Spleen (tissue), 11 donors: Measurements from ENCODE around the gene PRELID3B. TPM values are rescaled to one million over a fixed set of nuclear protein-coding genes. Genes with fewer than 3 reads are reported as not detected.

Source experiments
- DNase-seq: peaks from one replicate; pipeline ENCODE4 v3.0.0-alpha.2; 2020
- H3K27ac ChIP-seq, 8 donors: fragments of 200-600 bp; sonication (generic) in 7 of 8; 1 replicate in 4 of 8; 2 replicates in 4 of 8; pipeline versions ENCODE4 v1.5.0 to v1.8.0; 2016 to 2021; ENCODE audit warnings: inconsistent platforms in 4 of 8, mild to moderate bottlenecking in 4 of 8, moderate library complexity in 1 of 8
- H3K27me3 ChIP-seq, 7 donors: fragments of 200-600 bp; sonication (generic) in 6 of 7; replicated peaks in 1 of 7; 1 replicate in 4 of 7; 2 replicates in 3 of 7; pipeline versions ENCODE4 v1.5.0 to v1.8.0; 2016 to 2021; ENCODE audit warnings: inconsistent platforms in 3 of 7, mild to moderate bottlenecking in 1 of 7
- H3K36me3 ChIP-seq, 6 donors: fragments of 200-600 bp; sonication (generic) in 5 of 6; 1 replicate in 4 of 6; 2 replicates in 2 of 6; pipeline versions ENCODE4 v1.5.0 to v1.8.0; 2016 to 2021; ENCODE audit warnings: inconsistent platforms in 2 of 6
- H3K4me1 ChIP-seq, 6 donors: fragments of 200-600 bp; sonication (generic) in 5 of 6; 1 replicate in 3 of 6; 2 replicates in 3 of 6; pipeline versions ENCODE4 v1.5.0 to v1.8.0; 2016 to 2021; ENCODE audit warnings: inconsistent platforms in 3 of 6
- H3K4me3 ChIP-seq, 8 donors: fragments of 200-600 bp; sonication (generic) in 7 of 8; 1 replicate in 4 of 8; 2 replicates in 4 of 8; pipeline versions ENCODE4 v1.5.0 to v1.8.0; 2016 to 2021; ENCODE audit warnings: inconsistent platforms in 4 of 8, mild to moderate bottlenecking in 4 of 8, moderate library complexity in 2 of 8
- H3K9me3 ChIP-seq, 8 donors: fragments of 200-600 bp; sonication (generic) in 7 of 8; 1 replicate in 4 of 8; 2 replicates in 4 of 8; pipeline versions ENCODE4 v1.5.0 to v1.8.0; 2016 to 2021; ENCODE audit warnings: inconsistent platforms in 4 of 8
- CTCF ChIP-seq, 11 experiments: fragments of 200-600 bp in 7 of 11; fragments of 450-650 bp in 4 of 11; sonication (generic) in 4 of 11; IDR thresholded peaks in 8 of 11; conservative IDR thresholded peaks in 3 of 11; 1 replicate in 7 of 11; 2 replicates in 4 of 11; pipeline versions ENCODE4 v1.4.0 to v1.8.0; 2016 to 2021; ENCODE audit warnings: antibody characterized with exemption in 11 of 11, inconsistent platforms in 4 of 11, mild to moderate bottlenecking in 1 of 11
- POLR2A ChIP-seq, 3 donors: fragments of 450-650 bp; IDR thresholded peaks; one replicate each; pipeline ENCODE4 v1.5.1; 2017; ENCODE audit warnings: antibody characterized with exemption in 3 of 3, mild to moderate bottlenecking in 1 of 3
- POLR2AphosphoS5 ChIP-seq, 3 donors: sonication (generic); formaldehyde crosslinking; IDR thresholded peaks; one replicate each; pipeline ENCODE4 v1.5.1; 2017; ENCODE audit warnings: antibody characterized with exemption in 3 of 3
- WGBS, 5 donors: extraction: QIAGEN DNeasy Blood & Tissue Kit in 3 of 5; methylation state at CpG; one replicate each; pipeline versions ENCODE4 v1.1.5 to v1.1.7; 2013 to 2018; 5-methylcytosine and 5-hydroxymethylcytosine counted together
- intact Hi-C: fragments of 100-400 bp; cut with DNase I; formaldehyde crosslinking; loops from one replicate; pipeline ENCODE4 v1.15.0; 2023; ENCODE audit warnings: low total_unique reads
- polyA plus RNA-seq, 3 donors: library from polyadenylated mRNA; stranded (reverse); fragments of 200-250 nt; gene quantifications; one replicate each; pipeline ENCODE4 v1.2.1, GENCODE V29; 2013
- total RNA-seq, 7 donors: library from RNA; depleted of rRNA in 3 of 7; stranded (reverse); fragments of >200 nt in 3 of 7; fragmentation: NEBNext Ultra II Directional in 4 of 7; extraction: Animal tissue kit (Norgen Biotek cat#: 25700) in 4 of 7; gene quantifications; one replicate each; pipeline versions ENCODE4 v1.1.0 to v1.2.1, GENCODE V29; 2016 to 2021
- donor health status: healthy with polysubstance abuse.
- donor health status: DM: no; HTN: no; CAD: no; lungs with moderate emphysema.
- donor health status: DM: no; HTN: no; CAD: no.
- donor health status: Bipolar disorder and iron deficiency.
- donor health status: healthy.
- donor health status: DM: no; HTN: no; CAD: no.
- donor health status: DM: yes; HTN: yes; CAD: no.

PRELID3B gene
- total and polyA plus RNA-seq, 10 donors = 20.6 to 46.8 (median 40.5) TPM

DNA sequence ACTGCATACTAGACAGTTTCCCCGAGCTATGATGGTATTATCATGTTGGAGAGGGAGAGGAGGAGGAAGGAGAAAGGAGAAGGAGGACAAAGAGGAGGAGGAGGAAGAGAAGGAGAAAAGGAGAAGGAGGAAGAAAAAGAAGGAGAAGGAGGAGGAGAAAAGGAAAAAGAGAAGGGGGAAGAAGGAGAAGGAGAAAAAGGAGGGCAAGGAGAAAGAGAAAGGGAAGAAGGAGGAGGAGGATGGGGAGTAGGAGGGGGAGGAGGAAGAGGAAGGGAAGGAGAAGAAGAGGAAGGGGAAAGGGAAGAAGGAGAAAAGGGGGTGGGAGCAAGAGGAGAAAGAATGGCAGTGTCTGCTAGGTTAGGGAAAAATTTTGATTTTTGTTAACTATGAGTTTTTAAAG is 35.1 kb upstream of the PRELID3B start:
- peaks cover 0 to 7% (median 0%) of the 10 kb centered on the region in 6 donors for H3K4me1 ChIP-seq
- H3K9me3 ChIP-seq = no peaks in the 10 kb centered on the region
- intact Hi-C loops = no loop called here
- H3K4me3 ChIP-seq = no peak overlapping the region
- H3K27me3 ChIP-seq = peaks cover 0 to 4% (median 0%) of the 10 kb centered on the region in 7 donors
- H3K36me3 ChIP-seq = no peaks in the 10 kb centered on the region
- TF ChIP-seq POLR2A (IDR thresholded peaks at IDR 0.05) (no peak), POLR2AphosphoS5 (IDR thresholded peaks at IDR 0.05) (no peak), CTCF (IDR thresholded peaks at IDR 0.05 in 8 of 11, conservative IDR thresholded peaks at IDR 0.05 in 3 of 11) (no peak)
- WGBS, 5 donors = 38 to 53% (median 40%) methylated on average over 1 of the region's 1 CpG
- H3K27ac ChIP-seq = no peak overlapping the region
- DNase-seq = no peak

DNA sequence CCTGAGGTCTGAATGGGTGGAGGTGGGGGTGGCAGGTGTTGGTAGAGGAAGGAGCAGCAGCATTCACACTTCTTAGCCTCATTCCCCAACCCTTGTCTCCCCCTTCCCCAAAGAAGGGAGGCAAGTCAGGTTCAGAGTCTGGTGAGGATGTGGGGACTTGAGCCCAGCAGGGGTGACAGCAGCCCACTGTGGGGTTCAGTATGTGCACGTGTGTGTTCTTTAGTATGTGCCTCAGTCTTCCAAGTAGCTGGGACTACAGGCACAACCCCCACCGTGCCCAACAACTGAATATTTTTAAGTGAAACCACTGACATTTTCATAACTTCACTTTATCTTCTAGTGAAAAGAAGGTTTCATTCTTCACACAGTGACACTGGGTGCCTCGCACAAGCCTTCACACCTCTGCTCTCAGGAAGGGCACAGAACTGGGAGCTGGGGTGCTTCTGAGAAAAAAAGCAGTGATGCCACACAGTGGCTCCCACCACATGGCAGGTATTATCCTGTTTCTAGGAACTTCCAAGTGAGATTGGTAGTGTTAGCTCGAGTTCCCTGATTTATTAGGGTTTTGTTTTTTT is 33.4 kb upstream of the PRELID3B start:
- 64 to 77% (median 71%) methylated on average over 4 of the region's 4 CpGs for WGBS, 5 donors
- Histone ChIP-seq H3K4me3 (no peak overlapping the region), H3K27me3 (peaks cover 0 to 4% (median 0%) of the 10 kb centered on the region in 7 donors), H3K27ac (no peak overlapping the region), H3K4me1 (peaks cover 0 to 13% (median 3%) of the 10 kb centered on the region in 6 donors), H3K36me3 (no peaks in the 10 kb centered on the region), H3K9me3 (no peaks in the 10 kb centered on the region)
- intact Hi-C loops = no loop called here
- TF ChIP-seq POLR2A (IDR thresholded peaks at IDR 0.05) (no peak), POLR2AphosphoS5 (IDR thresholded peaks at IDR 0.05) (no peak), CTCF (IDR thresholded peaks at IDR 0.05 in 8 of 11, conservative IDR thresholded peaks at IDR 0.05 in 3 of 11) (no peak)
- DNase-seq = no peak

DNA sequence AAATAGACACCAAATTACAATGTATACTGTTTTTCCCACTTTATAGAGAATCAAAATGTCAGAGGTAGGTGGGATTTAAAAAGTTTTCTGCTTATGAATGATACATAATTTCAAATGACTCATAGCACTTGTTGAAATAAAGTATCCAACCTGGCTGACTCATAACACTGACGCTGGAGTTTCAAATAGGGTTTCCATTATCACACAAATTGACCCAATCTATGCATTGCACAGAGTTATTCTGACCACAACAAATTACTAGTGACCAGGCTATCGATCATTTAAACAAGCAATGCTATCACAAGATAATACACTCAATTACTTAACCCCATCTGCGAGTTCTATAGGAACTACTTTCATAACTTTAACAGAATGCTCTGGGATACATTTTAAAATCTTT is 31.9 kb upstream of the PRELID3B start:
- Histone ChIP-seq H3K27ac (no peak overlapping the region), H3K9me3 (no peaks in the 10 kb centered on the region), H3K4me3 (no peak overlapping the region), H3K4me1 (peaks cover 0 to 18% (median 6%) of the 10 kb centered on the region in 6 donors), H3K27me3 (peaks cover 0 to 4% (median 0%) of the 10 kb centered on the region in 7 donors), H3K36me3 (no peaks in the 10 kb centered on the region)
- DNase-seq = no peak
- intact Hi-C loops = no loop called here
- TF ChIP-seq POLR2AphosphoS5 (IDR thresholded peaks at IDR 0.05) (no peak), POLR2A (IDR thresholded peaks at IDR 0.05) (no peak), CTCF (IDR thresholded peaks at IDR 0.05 in 8 of 11, conservative IDR thresholded peaks at IDR 0.05 in 3 of 11) (no peak)
- WGBS, 5 donors = 42 to 73% (median 43%) methylated on average over 3 of the region's 3 CpGs

- Histone ChIP-seq H3K27ac (no peak overlapping the region), H3K36me3 (no peaks in the 10 kb centered on the region), H3K4me3 (no peak overlapping the region), H3K4me1 (peaks cover 0 to 26% (median 6%) of the 10 kb centered on the region in 6 donors), H3K9me3 (no peaks in the 10 kb centered on the region), H3K27me3 (peaks cover 0 to 4% (median 0%) of the 10 kb centered on the region in 7 donors)
- no peak for DNase-seq
- intact Hi-C loops = no loop called here
- TF ChIP-seq POLR2A (IDR thresholded peaks at IDR 0.05) (no peak), POLR2AphosphoS5 (IDR thresholded peaks at IDR 0.05) (no peak), CTCF (IDR thresholded peaks at IDR 0.05 in 8 of 11, conservative IDR thresholded peaks at IDR 0.05 in 3 of 11) (no peak)
- WGBS, 5 donors = 89 to 94% (median 92%) methylated on average over 1 of the region's 1 CpG
Observed at GRCh38 chr20:59073582-59073981, 31.0 kb upstream of the PRELID3B start.
